Psoas muscle (tissue), 8 donors: ENCODE data around the gene ACSBG1. TPM values are rescaled to one million over a fixed set of nuclear protein-coding genes. Genes with fewer than 3 reads are reported as not detected.

Source experiments
- ATAC-seq, 4 donors: fragments of 200-7000 bp; cut with Tn5 transposase; one replicate each; pipeline ENCODE4 v1.9.1; 2020; ENCODE audit warnings: moderate library complexity in 3 of 4, mild to moderate bottlenecking in 2 of 4
- DNase-seq, 2 donors: peaks; one replicate each; pipeline ENCODE4 v3.0.0-alpha.2; 2020
- H3K27ac ChIP-seq: fragments of 200-600 bp; one replicate; pipeline ENCODE4 v1.8.0; 2022
- H3K27me3 ChIP-seq, 3 donors: fragments of 200-600 bp in 1 of 3; one replicate each; pipeline versions ENCODE4 v1.6.1 to v1.8.0; 2013 to 2022; ENCODE audit warnings: low read length in 2 of 3, mild to moderate bottlenecking in 2 of 3, moderate library complexity in 1 of 3; ENCODE audit not compliant: insufficient read depth in 3 of 3
- H3K36me3 ChIP-seq, 2 donors: fragments of 200-600 bp in 1 of 2; one replicate each; pipeline versions ENCODE4 v1.6.1 to v1.8.0; 2013 to 2022; ENCODE audit warnings: low read depth in 1 of 2, mild to moderate bottlenecking in 1 of 2, moderate library complexity in 1 of 2; ENCODE audit not compliant: insufficient read depth in 1 of 2
- H3K4me1 ChIP-seq: fragments of 200-600 bp; one replicate; pipeline ENCODE4 v1.8.0; 2022
- H3K4me3 ChIP-seq: fragments of 200-600 bp; one replicate; pipeline ENCODE4 v1.8.0; 2022; ENCODE audit warnings: mild to moderate bottlenecking
- H3K9me3 ChIP-seq: fragments of 200-600 bp; one replicate; pipeline ENCODE4 v1.8.0; 2022
- WGBS, 3 donors: extraction: QIAGEN DNeasy Blood & Tissue Kit; methylation state at CpG; one replicate each; pipeline versions ENCODE4 v1.1.6 to v1.1.7; 2013; 5-methylcytosine and 5-hydroxymethylcytosine counted together
- intact Hi-C, 2 donors: fragments of 100-400 bp; cut with DNase I; formaldehyde crosslinking; loops; one replicate each; pipeline versions ENCODE4 v1.11.0 to v1.14.2; 2022
- polyA plus RNA-seq, 3 donors: library from polyadenylated mRNA; stranded (reverse); fragments of 200-250 nt; gene quantifications; one replicate each; pipeline ENCODE4 v1.2.3, GENCODE V29; 2013
- total RNA-seq, 4 donors: library from RNA; stranded (reverse); fragmentation: NEBNext Ultra II Directional in 2 of 4; extraction: Animal tissue kit (Norgen Biotek cat#: 25700) in 2 of 4; gene quantifications; one replicate each; pipeline versions ENCODE4 v1.2.1 to v1.2.4, GENCODE V29; 2021 to 2023
- TF ChIP-seq, protein P1 (sequence below): fragments of 200-600 bp; IDR thresholded peaks from one replicate; pipeline ENCODE4 v1.8.0; 2022; ENCODE audit warnings: antibody characterized with exemption
- donor health status: healthy with polysubstance abuse.
- donor health status: DM: no; HTN: no; CAD: no; lungs with moderate emphysema.
- donor health status: Bipolar disorder and iron deficiency.
- donor health status: healthy.
- donor health status: DM: yes; HTN: yes; CAD: no.
- donor health status: DM: no; HTN: no; CAD: no.
- donor health status: DM: no; HTN: no; CAD: no.
- donor health status: DM: yes; HTN: yes; CAD: no.

The ACSBG1 gene
- total and polyA plus RNA-seq, 7 donors, result 0.12 to 0.64 (median 0.51) TPM; not detected in 3

- intact Hi-C loops, result loop anchor here in 1 of 2 donors (10.0 kb wide), 1 partner anchor 261 kb away; no protein-coding TSS in a partner anchor
- 22 to 37% (median 27%) methylated on average over 9 of the region's 9 CpGs for WGBS, 3 donors
- DNase-seq (no peak), ATAC-seq (peak; percentile 90 to 93 (median 91))
- peaks cover 46% of the 10 kb centered on the region for H3K4me1 ChIP-seq
- TF ChIP-seq, protein P1, sequence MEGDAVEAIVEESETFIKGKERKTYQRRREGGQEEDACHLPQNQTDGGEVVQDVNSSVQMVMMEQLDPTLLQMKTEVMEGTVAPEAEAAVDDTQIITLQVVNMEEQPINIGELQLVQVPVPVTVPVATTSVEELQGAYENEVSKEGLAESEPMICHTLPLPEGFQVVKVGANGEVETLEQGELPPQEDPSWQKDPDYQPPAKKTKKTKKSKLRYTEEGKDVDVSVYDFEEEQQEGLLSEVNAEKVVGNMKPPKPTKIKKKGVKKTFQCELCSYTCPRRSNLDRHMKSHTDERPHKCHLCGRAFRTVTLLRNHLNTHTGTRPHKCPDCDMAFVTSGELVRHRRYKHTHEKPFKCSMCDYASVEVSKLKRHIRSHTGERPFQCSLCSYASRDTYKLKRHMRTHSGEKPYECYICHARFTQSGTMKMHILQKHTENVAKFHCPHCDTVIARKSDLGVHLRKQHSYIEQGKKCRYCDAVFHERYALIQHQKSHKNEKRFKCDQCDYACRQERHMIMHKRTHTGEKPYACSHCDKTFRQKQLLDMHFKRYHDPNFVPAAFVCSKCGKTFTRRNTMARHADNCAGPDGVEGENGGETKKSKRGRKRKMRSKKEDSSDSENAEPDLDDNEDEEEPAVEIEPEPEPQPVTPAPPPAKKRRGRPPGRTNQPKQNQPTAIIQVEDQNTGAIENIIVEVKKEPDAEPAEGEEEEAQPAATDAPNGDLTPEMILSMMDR, result no peak
- H3K27ac ChIP-seq, result peak overlapping the region; percentile 95
- H3K27me3 ChIP-seq, result no peaks in the 10 kb centered on the region
- H3K4me3 ChIP-seq, result peak overlapping the region; percentile 88
- no peaks in the 10 kb centered on the region for H3K9me3 ChIP-seq
- peaks cover 0 to 8% of the 10 kb centered on the region in 2 donors for H3K36me3 ChIP-seq
Observed at GRCh38 chr15:78265752-78266224, 31.4 kb upstream of the ACSBG1 start.

GRCh38 chr15:78265137-78265460, 30.7 kb upstream of the ACSBG1 start:
- intact Hi-C loops, result loop anchor here in 1 of 2 donors (10.0 kb wide), 1 partner anchor 260 kb away; no protein-coding TSS in a partner anchor
- no peaks in the 10 kb centered on the region for H3K27me3 ChIP-seq
- H3K36me3 ChIP-seq, result peaks cover 0 to under 1% of the 10 kb centered on the region in 2 donors
- DNase-seq (no peak), ATAC-seq (peak in 2 of 4 donors; percentile 17 to 24)
- WGBS, 3 donors, result 18 to 29% (median 19%) methylated on average over 12 of the region's 12 CpGs
- peak overlapping the region; percentile 88 for H3K4me3 ChIP-seq
- peak overlapping the region; percentile 95 for H3K27ac ChIP-seq
- peaks cover 43% of the 10 kb centered on the region for H3K4me1 ChIP-seq
- TF ChIP-seq, protein P1, result peak; percentile 13
- no peaks in the 10 kb centered on the region for H3K9me3 ChIP-seq

- ATAC-seq (peak; percentile 40 to 71 (median 46)), DNase-seq (peak; percentile 76 to 85)
- intact Hi-C loops, result loop anchor here in 1 of 2 donors (10.0 kb wide), 1 partner anchor 260 kb away; no protein-coding TSS in a partner anchor
- no peaks in the 10 kb centered on the region for H3K9me3 ChIP-seq
- 3 to 4% (median 3%) methylated on average over 88 to 107 of the region's 107 CpGs for WGBS, 3 donors
- peak within 1 kb of the TSS; percentile 95 for H3K27ac ChIP-seq
- no peaks in the 10 kb centered on the region for H3K36me3 ChIP-seq
- H3K4me3 ChIP-seq, result peak within 1 kb of the TSS; percentile 88
- TF ChIP-seq, protein P1, result no peak
- H3K27me3 ChIP-seq, result no peaks in the 10 kb centered on the region
- peaks cover 38% of the 10 kb centered on the region for H3K4me1 ChIP-seq
Observed at GRCh38 chr15:78264304-78265136, 30.2 kb upstream of the ACSBG1 start, which contains the start of gene DNAJA4. TSS of gene DNAJA4 (plus strand) at chr15:78264562. CDS start at chr15:78264764, 202 bp downstream.

DNA sequence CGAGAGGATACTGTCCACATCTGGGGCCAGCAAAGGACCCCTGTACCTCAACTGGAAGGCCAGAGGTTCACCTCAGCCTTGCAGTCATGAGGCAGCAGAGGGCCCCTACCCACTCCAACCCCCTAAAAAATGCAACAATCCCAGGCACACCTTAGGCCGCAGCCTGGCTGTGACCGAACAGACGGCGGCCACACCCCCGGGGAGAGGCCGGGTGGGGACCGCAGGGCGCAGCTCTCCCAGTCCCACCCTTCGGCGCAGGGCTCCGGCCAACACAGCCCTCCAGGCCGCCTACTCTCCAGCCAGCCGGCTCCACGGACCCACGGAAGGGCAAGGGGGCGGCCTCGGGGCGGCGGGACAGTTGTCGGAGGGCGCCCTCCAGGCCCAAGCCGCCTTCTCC, 29.5 kb upstream of the ACSBG1 start:
- intact Hi-C loops, result loop anchor here in 1 of 2 donors (10.0 kb wide), 1 partner anchor 259 kb away; no protein-coding TSS in a partner anchor
- no peaks in the 10 kb centered on the region for H3K9me3 ChIP-seq
- no peak for DNase-seq
- no peaks in the 10 kb centered on the region for H3K27me3 ChIP-seq
- 77 to 90% (median 77%) methylated on average over 21 to 23 of the region's 23 CpGs for WGBS, 3 donors
- H3K27ac ChIP-seq, result peak overlapping the region; percentile 95
- peak in 1 of 4 donors; percentile 0 for ATAC-seq
- H3K36me3 ChIP-seq, result no peaks in the 10 kb centered on the region
- peaks cover 36% of the 10 kb centered on the region for H3K4me1 ChIP-seq
- TF ChIP-seq, protein P1, result no peak
- H3K4me3 ChIP-seq, result peak overlapping the region; percentile 88
